HG03521 (cell line): ENCODE measurements around the gene KDM3B.
"Not testable (repeated sequence)": the region's sequence is repeated elsewhere in the genome, so short reads cannot be mapped to it uniquely, and the experiment has no call there.

ENCODE experiments used
- ATAC-seq: cut with Tn5 transposase; IDR thresholded peaks from one replicate; pipeline ENCODE4 v1.9.1; 2021; ENCODE audit warnings: mild to moderate bottlenecking, moderate library complexity; ENCODE audit not compliant: unreplicated experiment

The KDM3B gene

GRCh38 chr5:138352071-138352721 is at the start of gene KDM3B:
Gene KDM3B, plus strand, starts transcription at chr5:138352685. Its CDS starts 111 bp downstream, at chr5:138352796.
- peak; percentile 71 for ATAC-seq

GRCh38 chr5:138303372-138303771 is 49.1 kb upstream of the KDM3B start:
- no peak for ATAC-seq

- no peak for ATAC-seq
Observed at GRCh38 chr5:138305797-138306196, 46.7 kb upstream of the KDM3B start.

- no peak for ATAC-seq
Observed at GRCh38 chr5:138315751-138316278, 36.7 kb upstream of the KDM3B start.

- no peak for ATAC-seq
Observed at GRCh38 chr5:138316355-138316754, 36.1 kb upstream of the KDM3B start.

GRCh38 chr5:138318211-138318610 is 34.3 kb upstream of the KDM3B start:
- not testable (repeated sequence) for ATAC-seq

- no peak for ATAC-seq
Observed at GRCh38 chr5:138330813-138331448, 21.6 kb upstream of the KDM3B start.

GRCh38 chr5:138331449-138332368 is 20.8 kb upstream of the KDM3B start, which contains the start of gene CDC25C:
Gene CDC25C, minus strand, starts transcription at chr5:138331804. Its CDS starts 624 bp downstream, at chr5:138331180.
- peak; percentile 99 for ATAC-seq

GRCh38 chr5:138334867-138335447 is 17.5 kb upstream of the KDM3B start:
- no peak for ATAC-seq

GRCh38 chr5:138336952-138337684 is 15.4 kb upstream of the KDM3B start:
- ATAC-seq = peak; percentile 20

- peak; percentile 78 for ATAC-seq
Observed at GRCh38 chr5:138337685-138338410, 14.6 kb upstream of the KDM3B start, which contains the start of gene FAM53C. Gene FAM53C, plus strand, starts transcription at chr5:138338266. Its CDS starts 3,070 bp downstream, at chr5:138341336.

- no peak for ATAC-seq
Observed at GRCh38 chr5:138338411-138339090, 13.9 kb upstream of the KDM3B start.

- no peak for ATAC-seq
Observed at GRCh38 chr5:138339091-138339456, 13.4 kb upstream of the KDM3B start.

GRCh38 chr5:138339464-138339863 is 13.0 kb upstream of the KDM3B start:
- ATAC-seq = no peak

GRCh38 chr5:138340008-138340407 is 12.5 kb upstream of the KDM3B start:
- no peak for ATAC-seq

GRCh38 chr5:138344887-138345622 is 7.4 kb upstream of the KDM3B start:
- no peak for ATAC-seq

- no peak for ATAC-seq
Observed at GRCh38 chr5:138346889-138347288, 5.6 kb upstream of the KDM3B start.
